Upper lobe of left lung (tissue), 6 donors: ENCODE measurements around the gene CDR2. TPM values are rescaled to one million over a fixed set of nuclear protein-coding genes. Genes with fewer than 3 reads are reported as not detected.

ENCODE experiments used
- ATAC-seq, 2 donors: fragments of 200-7000 bp; cut with Tn5 transposase; one replicate each; pipeline ENCODE4 v1.9.1; 2022; ENCODE audit warnings: mild to moderate bottlenecking in 2 of 2, moderate library complexity in 2 of 2; ENCODE audit not compliant: low FRiP score in 2 of 2
- DNase-seq, 2 donors: peaks; one replicate each; pipeline ENCODE4 v3.0.0-alpha.2; 2019 to 2020
- H3K27ac ChIP-seq, 4 donors: fragments of 200-600 bp; sonication (generic); one replicate each; pipeline ENCODE4 v1.5.1; 2016 to 2019
- H3K27me3 ChIP-seq, 4 donors: fragments of 200-600 bp; sonication (generic); one replicate each; pipeline ENCODE4 v1.5.1; 2017 to 2019
- H3K36me3 ChIP-seq, 4 donors: fragments of 200-600 bp; sonication (generic); one replicate each; pipeline ENCODE4 v1.5.1; 2016 to 2019
- H3K4me1 ChIP-seq, 4 donors: fragments of 200-600 bp; sonication (generic); one replicate each; pipeline ENCODE4 v1.5.1; 2018 to 2019
- H3K4me3 ChIP-seq, 4 donors: fragments of 200-600 bp; sonication (generic); one replicate each; pipeline ENCODE4 v1.5.1; 2017 to 2019; ENCODE audit warnings: mild to moderate bottlenecking in 2 of 4, moderate library complexity in 1 of 4
- H3K9me3 ChIP-seq, 4 donors: fragments of 200-600 bp; sonication (generic); one replicate each; pipeline ENCODE4 v1.5.1; 2018 to 2019
- EP300 ChIP-seq, 4 donors: sonication (generic); formaldehyde crosslinking; IDR thresholded peaks; one replicate each; pipeline ENCODE4 v1.5.1; 2017; ENCODE audit warnings: antibody characterized with exemption in 4 of 4, control low read depth in 2 of 4
- POLR2A ChIP-seq, 4 donors: fragments of 450-650 bp; IDR thresholded peaks; one replicate each; pipeline ENCODE4 v1.5.1; 2016 to 2017; ENCODE audit warnings: antibody characterized with exemption in 4 of 4, mild to moderate bottlenecking in 2 of 4
- POLR2AphosphoS5 ChIP-seq, 2 donors: sonication (generic); formaldehyde crosslinking; IDR thresholded peaks; one replicate each; pipeline ENCODE4 v1.5.1; 2017; ENCODE audit warnings: antibody characterized with exemption in 2 of 2
- WGBS, 2 donors: methylation state at CpG; one replicate each; pipeline ENCODE4 v1.1.5; 2017 to 2018; 5-methylcytosine and 5-hydroxymethylcytosine counted together
- total RNA-seq, 6 donors: library from RNA; depleted of rRNA in 4 of 6; stranded (reverse); fragments of >200 nt in 4 of 6; gene quantifications; one replicate each; pipeline versions ENCODE4 v1.1.0 to v1.2.1, GENCODE V29; 2016 to 2021
- TF ChIP-seq, protein P1 (sequence below), 6 experiments: fragments of 450-650 bp in 4 of 6; fragments of 200-600 bp in 2 of 6; sonication (generic) in 2 of 6; IDR thresholded peaks; one replicate each; pipeline ENCODE4 v1.5.1; 2016 to 2019; ENCODE audit warnings: antibody characterized with exemption in 6 of 6
- donor health status: DM: no; HTN: no; CAD: no; lungs with moderate emphysema.
- donor health status: DM: no; HTN: yes; CAD: no; lungs with severe emphysema.

Gene CDR2
- total RNA-seq, 6 donors from 2014 or later = 16.3 to 27.5 (median 19.4) TPM

DNA sequence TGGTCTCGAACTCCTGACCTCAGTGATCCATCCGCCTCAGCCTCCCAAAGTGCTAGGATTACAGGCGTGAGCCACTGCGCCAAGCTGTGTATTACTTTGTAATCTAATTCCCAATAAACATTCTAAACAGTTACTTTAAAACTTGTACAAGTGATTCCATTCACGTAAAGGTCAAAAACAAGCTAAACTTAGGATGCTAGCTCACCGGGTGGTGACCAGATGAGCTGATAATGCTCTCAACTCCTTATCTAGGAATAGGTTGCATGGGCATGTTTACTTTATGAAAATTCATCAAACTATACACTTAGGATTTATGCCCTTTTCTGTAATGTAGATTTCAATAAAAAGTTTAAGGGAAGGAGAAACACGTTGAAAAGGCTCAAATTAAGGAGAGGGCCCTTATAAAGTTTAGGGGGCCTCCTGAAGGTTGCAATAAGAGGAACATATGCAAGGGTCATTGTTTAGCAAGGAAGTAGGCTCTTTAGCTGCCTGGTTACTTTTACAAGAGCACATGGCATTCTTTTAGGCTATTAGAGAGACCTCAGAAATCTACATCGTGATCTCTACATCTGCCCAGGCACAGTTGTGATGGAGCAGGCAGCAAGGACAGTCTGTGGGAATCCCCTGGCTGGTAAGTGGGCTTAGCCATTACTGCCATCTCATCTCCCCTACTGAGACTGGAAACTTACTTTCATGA is 13.3 kb downstream of the CDR2 start:
- H3K27ac ChIP-seq = peak overlapping the region in 1 of 4 donors; percentile 30
- peaks cover 0 to 12% (median 7%) of the 10 kb centered on the region in 4 donors for H3K4me1 ChIP-seq
- ATAC-seq (no peak), DNase-seq (no peak)
- H3K4me3 ChIP-seq = no peak overlapping the region
- H3K36me3 ChIP-seq = peaks cover 4 to 29% (median 15%) of the 10 kb centered on the region in 4 donors
- no peak for TF ChIP-seq POLR2A (IDR thresholded peaks at IDR 0.05)
- no peak for TF ChIP-seq POLR2AphosphoS5 (IDR thresholded peaks at IDR 0.05)
- TF ChIP-seq, protein P1, sequence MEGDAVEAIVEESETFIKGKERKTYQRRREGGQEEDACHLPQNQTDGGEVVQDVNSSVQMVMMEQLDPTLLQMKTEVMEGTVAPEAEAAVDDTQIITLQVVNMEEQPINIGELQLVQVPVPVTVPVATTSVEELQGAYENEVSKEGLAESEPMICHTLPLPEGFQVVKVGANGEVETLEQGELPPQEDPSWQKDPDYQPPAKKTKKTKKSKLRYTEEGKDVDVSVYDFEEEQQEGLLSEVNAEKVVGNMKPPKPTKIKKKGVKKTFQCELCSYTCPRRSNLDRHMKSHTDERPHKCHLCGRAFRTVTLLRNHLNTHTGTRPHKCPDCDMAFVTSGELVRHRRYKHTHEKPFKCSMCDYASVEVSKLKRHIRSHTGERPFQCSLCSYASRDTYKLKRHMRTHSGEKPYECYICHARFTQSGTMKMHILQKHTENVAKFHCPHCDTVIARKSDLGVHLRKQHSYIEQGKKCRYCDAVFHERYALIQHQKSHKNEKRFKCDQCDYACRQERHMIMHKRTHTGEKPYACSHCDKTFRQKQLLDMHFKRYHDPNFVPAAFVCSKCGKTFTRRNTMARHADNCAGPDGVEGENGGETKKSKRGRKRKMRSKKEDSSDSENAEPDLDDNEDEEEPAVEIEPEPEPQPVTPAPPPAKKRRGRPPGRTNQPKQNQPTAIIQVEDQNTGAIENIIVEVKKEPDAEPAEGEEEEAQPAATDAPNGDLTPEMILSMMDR (IDR thresholded peaks at IDR 0.05) = no peak
- TF ChIP-seq EP300 (IDR thresholded peaks at IDR 0.05) = no peak
- H3K9me3 ChIP-seq = no peaks in the 10 kb centered on the region
- H3K27me3 ChIP-seq = no peaks in the 10 kb centered on the region
- 80 to 88% methylated on average over 8 of the region's 8 CpGs for WGBS, 2 donors

DNA sequence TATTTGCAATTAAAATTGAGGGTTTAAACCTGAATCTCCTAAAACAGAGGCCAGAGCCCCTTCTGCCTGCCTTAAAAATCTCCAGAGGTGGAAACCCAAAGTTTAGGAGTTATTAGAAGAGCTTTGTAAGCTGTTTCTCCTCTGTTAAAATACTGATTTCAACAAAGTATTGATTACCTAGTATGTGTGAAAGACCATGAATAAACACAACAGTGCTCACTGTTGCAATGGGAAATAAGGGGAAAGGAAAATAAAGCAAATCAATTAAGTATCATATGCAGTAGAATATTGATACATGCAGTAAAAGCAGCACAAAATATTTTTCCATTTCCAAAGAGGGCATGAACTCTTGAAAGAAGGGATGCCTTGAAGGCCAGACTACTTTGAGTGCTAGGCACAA is 14.7 kb downstream of the CDR2 start:
- Histone ChIP-seq H3K27ac (no peak overlapping the region), H3K4me1 (peaks cover 0 to 12% (median 7%) of the 10 kb centered on the region in 4 donors), H3K4me3 (no peak overlapping the region), H3K9me3 (no peaks in the 10 kb centered on the region), H3K27me3 (no peaks in the 10 kb centered on the region), H3K36me3 (peaks cover 3 to 28% (median 15%) of the 10 kb centered on the region in 4 donors)
- no peak for ATAC-seq
- DNase-seq = no peak
- no peak for TF ChIP-seq POLR2A (IDR thresholded peaks at IDR 0.05)
- TF ChIP-seq EP300 (IDR thresholded peaks at IDR 0.05) = no peak
- TF ChIP-seq, protein P1 (IDR thresholded peaks at IDR 0.05) = no peak

DNA sequence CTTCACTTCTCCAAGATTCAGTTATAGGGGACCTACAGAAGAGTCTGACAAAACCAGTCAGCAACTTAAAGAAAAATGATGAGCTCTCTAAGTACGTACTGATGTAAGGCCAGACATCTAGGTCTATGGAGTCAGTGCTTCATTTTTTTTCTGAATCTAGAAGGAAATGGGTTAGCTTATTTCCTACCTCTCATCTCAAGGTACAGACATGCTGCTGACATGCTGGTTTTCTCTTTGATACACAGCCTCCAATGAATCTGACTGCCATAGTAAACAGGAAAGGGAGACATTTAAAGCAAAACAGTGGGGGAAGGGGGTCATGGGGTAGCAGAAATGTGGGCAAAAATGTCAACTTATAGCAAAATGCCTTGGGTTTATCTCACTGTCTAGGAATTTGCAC is 16.4 kb downstream of the CDR2 start:
- peaks cover 11 to 21% (median 17%) of the 10 kb centered on the region in 4 donors for H3K4me1 ChIP-seq
- no peak overlapping the region for H3K4me3 ChIP-seq
- H3K36me3 ChIP-seq = peaks cover 0 to 15% (median 2%) of the 10 kb centered on the region in 4 donors
- peak overlapping the region; percentile 5 to 58 (median 50) for H3K27ac ChIP-seq
- ATAC-seq = no peak
- no peak for TF ChIP-seq POLR2A (IDR thresholded peaks at IDR 0.05)
- TF ChIP-seq EP300 (IDR thresholded peaks at IDR 0.05) = no peak
- TF ChIP-seq, protein P1 (IDR thresholded peaks at IDR 0.05) = no peak
- no peak for TF ChIP-seq POLR2AphosphoS5 (IDR thresholded peaks at IDR 0.05)
- H3K27me3 ChIP-seq = no peaks in the 10 kb centered on the region
- H3K9me3 ChIP-seq = no peaks in the 10 kb centered on the region
- WGBS, 2 donors = 61 to 63% methylated on average over 1 of the region's 1 CpG
- no peak for DNase-seq

DNA sequence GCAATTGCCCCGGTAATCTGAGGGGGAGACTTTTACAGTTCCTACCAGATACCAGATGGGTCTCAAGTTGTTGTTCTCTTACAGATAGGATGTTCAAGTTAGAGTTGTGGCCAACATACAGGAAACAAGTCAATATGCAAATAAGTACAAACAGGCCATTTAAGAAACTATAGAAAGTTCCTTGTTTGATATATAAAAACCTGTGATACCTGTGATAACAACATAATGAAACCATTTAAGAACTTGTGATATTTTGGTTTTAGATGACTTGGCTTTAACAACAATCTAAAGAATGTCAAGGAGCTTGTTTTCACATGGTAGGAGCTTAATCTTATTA is 16.8 kb downstream of the CDR2 start:
- no peaks in the 10 kb centered on the region for H3K9me3 ChIP-seq
- ATAC-seq (no peak), DNase-seq (no peak)
- H3K27ac ChIP-seq = peak overlapping the region; percentile 5 to 58 (median 50)
- peaks cover 0 to 11% (median under 1%) of the 10 kb centered on the region in 4 donors for H3K36me3 ChIP-seq
- no peaks in the 10 kb centered on the region for H3K27me3 ChIP-seq
- H3K4me3 ChIP-seq = no peak overlapping the region
- H3K4me1 ChIP-seq = peaks cover 15 to 24% (median 21%) of the 10 kb centered on the region in 4 donors
- WGBS, 2 donors = 71 to 84% methylated on average over 1 of the region's 1 CpG
- TF ChIP-seq EP300 (IDR thresholded peaks at IDR 0.05) (no peak), POLR2A (IDR thresholded peaks at IDR 0.05) (no peak), POLR2AphosphoS5 (IDR thresholded peaks at IDR 0.05) (no peak)
- TF ChIP-seq, protein P1 (IDR thresholded peaks at IDR 0.05) = no peak
